GM18519 (cell line): ENCODE data around the gene SUFU.
"Not testable (repeated sequence)": the region's sequence is repeated elsewhere in the genome, so short reads cannot be mapped to it uniquely, and the experiment has no call there.

ENCODE experiments used
- ATAC-seq: cut with Tn5 transposase; IDR thresholded peaks from one replicate; pipeline ENCODE4 v1.9.1; 2021; ENCODE audit warnings: mild to moderate bottlenecking, moderate library complexity; ENCODE audit not compliant: unreplicated experiment, low FRiP score

Gene SUFU

GRCh38 chr10:102511583-102512274 is 8.0 kb downstream of the SUFU start:
- ATAC-seq, result no peak

DNA sequence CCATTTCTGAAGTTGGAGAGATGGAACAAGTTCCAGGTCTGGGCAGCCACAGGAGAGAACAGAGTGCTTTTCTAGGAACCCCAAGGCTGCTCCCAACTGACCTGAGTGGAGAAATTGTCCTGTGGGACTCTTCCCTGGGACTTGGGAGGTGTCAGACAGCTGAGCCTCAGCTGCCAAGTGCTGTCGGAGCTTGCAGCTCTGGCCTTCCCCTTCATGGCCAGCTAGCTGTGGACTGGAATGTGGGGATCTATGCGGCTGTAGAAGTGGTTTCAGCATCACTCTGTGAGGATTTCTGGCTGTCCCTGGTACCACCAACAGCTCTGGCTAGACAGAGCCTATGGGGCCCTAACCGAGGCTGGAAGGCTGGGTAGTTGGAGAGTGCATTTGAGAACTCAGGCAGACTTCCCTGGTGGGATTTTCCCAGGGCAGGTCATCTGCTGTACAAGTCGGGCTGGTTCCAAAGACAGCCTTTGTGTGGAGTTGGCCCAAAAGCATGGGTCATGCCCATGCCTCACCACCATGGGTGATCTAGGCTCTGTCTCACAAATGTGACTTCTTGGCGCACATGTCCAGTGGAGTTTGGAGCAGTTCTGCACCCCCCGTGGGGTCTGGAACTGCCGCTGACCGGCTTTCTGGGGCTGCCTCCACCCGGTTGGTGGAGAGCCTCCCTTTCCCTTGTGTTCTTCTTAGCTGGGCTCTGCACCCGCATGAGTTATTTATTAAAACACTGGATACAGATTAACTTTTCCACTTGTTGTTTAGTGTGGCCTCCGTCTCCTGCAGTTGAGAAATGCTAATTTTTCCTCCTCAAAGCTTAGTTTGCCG is 10.9 kb downstream of the SUFU start:
- no peak for ATAC-seq

GRCh38 chr10:102515724-102516123 is 12.0 kb downstream of the SUFU start:
- no peak for ATAC-seq

DNA sequence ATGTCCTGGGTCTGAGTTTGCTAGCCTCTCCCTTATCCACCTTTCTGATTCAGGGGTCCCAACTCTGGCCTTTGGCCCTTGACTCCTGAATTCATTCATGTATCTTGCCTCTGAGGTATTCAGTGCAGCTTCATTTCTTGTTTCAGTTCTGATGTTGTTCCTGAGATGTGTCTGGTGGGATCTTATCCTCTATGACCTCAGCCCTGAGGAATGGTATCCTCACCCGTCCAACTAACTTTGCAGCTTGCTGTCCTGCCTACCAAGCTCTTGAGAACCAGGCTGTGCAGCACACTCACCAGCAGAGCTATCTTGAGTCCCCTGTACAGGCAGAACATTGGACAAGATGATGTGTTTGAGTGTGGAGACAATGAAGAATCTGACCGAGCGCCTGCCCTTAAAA is 13.8 kb downstream of the SUFU start:
- ATAC-seq, result no peak

DNA sequence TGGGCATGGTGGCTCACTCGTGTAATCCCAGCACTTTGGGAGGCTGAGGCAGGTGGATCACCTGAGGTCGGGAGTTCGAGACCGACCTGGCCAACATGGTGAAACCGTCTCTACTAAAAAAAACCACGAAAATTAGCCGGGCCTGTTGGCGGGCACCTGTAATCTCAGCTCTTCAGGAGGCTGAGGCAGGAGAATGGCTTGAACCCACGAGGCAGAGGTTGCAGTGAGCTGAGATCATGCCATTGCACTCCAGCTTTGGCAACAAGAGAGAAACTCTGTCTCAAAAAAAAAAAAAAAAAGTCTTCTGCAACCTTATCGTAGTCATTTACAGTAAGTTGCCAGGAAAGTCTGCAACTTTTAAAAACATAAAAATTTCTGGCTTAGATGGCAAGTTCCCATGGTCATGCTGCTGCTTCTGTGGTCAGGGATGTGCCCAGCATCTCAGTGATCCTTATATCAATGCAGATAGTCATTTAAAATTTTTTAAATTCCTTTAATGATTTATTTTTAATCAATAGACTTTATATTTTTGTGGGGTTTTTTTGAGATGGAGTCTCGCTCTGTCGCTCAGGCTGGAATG is 15.6 kb downstream of the SUFU start:
- ATAC-seq, result no peak

GRCh38 chr10:102522874-102523249 is 19.1 kb downstream of the SUFU start:
- no peak for ATAC-seq

DNA sequence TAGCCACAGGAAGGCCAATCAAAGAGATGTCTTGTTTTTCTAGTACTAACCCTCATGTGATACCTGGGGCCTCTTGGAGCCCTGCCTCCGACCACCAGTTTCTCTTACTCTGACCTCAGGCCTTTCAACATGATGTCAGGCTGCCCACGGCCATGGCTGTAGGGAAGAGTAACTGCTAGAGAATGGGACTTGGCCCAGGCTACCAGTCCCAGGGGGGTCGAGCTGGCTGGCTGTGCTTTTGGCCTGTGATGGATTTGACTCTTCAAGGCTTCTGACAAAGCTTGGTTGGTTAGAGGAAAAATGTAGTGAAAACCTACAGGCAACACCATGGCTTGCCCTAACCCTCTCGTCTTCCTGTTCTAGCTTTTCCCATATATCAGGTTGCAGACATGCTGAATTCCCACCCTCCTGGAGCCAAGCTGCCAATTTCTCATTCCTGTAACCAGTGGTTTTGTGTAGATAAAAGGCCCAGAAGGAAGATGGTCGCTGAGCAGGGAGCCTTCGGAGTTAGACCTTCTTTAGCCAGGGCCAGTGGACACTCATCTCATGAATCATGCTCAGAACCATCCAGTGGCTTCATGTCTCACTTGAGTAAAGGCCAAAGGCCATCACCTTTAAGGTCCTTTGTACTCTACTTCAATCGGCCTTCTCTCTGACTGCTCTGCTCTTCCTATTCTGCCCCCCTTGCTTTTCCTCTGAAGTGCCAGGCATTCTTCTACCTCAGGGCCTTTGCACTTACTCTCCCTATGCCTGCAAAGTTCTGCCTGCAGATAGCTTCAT is 19.7 kb downstream of the SUFU start:
- ATAC-seq, result no peak

DNA sequence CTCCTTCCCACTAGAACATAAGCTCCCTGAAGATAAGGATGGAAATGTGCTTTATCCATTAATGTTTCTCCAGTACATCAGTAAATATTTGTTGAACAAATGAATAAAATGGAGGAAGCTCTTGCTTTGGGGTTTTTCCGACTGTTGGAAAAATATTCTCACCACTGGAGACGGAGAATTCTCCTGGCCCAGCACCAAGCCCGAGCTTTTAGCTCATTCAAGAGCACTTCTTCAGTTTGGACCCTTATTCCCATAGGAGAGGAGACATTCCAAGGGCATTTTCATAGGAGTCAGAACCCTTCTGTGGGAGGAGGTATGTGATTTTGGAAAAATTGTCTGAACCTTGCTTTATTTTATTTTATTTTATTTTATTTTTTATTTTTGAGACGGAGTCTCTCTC is 21.0 kb downstream of the SUFU start:
- ATAC-seq, result no peak

DNA sequence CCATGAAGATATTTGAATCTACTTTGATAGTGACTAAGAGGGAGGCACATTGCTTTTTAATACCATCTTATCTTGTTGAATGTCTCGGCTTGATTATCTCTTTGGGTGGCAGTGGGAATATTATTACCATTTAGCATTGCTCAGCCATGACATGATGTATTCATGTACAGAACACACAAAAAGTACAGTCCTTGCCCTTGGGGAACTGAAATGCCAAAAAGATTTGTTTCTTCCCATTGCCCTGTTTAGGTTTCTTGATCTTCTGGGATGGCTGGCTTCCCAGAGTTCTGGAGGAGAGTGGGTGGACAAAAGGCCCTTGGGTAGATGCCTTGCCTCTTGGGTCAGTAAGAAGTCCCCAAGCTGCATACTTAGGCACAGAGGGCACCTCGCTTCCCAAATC is 23.8 kb downstream of the SUFU start:
- no peak for ATAC-seq

- ATAC-seq, result no peak
Measured at GRCh38 chr10:102534333-102534732, 30.6 kb downstream of the SUFU start.

DNA sequence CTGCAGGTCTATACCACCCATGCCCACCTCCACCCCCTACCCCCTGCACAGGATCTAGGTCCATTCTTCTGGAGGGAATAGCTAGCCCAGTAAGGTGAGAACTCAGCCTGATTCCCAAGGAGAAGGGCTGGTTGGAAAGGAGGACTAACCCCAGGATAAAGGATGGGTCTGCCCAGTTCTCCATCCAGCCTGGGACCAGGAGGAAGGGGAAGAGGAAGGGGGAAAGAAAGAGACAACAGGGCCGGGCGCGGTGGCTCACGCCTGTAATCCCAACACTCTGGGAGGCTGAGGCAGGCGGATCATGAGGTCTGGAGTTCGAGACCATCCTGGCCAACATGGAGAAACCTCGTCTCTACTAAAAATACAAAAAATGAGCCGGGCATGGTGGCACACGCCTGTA is 31.2 kb downstream of the SUFU start:
- ATAC-seq, result not testable (repeated sequence)

DNA sequence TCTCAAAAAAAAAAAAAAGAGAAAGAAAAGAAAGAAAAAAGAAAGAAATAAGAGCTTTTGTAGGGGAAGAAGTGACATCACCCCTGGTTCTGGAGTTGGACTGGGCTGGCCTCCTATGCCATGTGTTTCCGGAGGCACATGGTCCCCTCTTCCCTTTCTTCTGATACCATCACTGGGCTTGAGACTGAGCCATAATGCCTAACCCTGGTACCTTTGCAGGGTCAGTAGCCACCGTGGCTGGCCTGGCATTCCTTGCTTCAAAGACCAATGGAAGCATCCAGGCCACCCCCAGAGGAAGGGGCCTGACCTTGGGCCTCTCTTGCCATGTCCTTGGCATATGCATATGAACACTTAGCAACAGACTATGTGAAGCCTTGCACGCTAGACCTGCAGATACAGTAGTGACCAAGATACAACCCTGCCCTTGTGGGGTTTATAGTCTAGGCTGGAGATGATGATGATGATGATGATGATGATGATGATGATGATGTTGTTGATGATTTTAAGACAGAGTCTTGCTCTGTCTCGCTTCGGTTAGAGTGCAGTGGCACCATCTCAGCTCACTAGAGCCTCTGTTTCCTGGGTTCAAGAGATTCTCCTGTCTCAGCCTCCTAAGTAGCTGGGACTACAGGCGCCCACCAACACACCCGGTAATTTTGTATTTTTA is 31.8 kb downstream of the SUFU start:
- ATAC-seq, result no peak

DNA sequence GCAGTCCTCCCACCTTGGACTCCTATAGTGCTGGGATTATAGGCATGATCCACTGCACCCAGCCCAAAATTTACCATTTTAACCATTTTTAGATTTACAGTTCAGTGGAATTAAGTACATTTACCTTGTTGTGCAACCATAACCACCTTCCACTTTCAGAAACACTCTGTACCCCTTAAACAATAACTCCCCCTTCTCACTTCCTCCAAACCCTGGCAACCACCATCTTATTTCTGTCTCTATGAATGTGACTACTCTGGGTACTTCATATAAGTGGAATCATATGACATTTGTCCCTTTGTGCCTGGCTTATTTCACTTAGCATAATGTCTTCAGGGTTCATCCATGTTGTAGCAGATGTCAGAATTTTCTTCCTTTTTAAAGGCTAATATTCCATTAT is 33.6 kb downstream of the SUFU start:
- no peak for ATAC-seq

DNA sequence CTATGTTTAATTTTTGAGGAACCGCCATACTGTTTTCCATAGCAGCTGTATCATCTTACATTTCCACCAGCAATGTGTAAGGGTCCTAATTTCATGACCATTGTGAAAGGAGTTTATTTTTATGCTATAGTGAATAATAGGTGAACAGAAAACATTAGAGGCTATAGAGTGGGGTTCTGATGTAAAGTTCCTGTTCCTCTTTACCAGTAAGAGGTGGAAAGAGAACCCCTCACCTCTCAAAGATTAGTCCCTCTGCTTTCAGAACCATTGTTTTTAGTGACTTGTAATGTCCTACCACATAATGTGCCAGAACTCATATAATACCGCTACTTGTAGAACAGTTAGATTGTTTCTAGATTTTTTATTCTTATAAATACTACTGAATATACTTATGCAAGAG is 34.2 kb downstream of the SUFU start:
- no peak for ATAC-seq

- no peak for ATAC-seq
Measured at GRCh38 chr10:102538811-102539210, 35.0 kb downstream of the SUFU start.

- no peak for ATAC-seq
Measured at GRCh38 chr10:102540023-102540422, 36.3 kb downstream of the SUFU start.

GRCh38 chr10:102542800-102543418 is 39.1 kb downstream of the SUFU start:
- ATAC-seq, result no peak

DNA sequence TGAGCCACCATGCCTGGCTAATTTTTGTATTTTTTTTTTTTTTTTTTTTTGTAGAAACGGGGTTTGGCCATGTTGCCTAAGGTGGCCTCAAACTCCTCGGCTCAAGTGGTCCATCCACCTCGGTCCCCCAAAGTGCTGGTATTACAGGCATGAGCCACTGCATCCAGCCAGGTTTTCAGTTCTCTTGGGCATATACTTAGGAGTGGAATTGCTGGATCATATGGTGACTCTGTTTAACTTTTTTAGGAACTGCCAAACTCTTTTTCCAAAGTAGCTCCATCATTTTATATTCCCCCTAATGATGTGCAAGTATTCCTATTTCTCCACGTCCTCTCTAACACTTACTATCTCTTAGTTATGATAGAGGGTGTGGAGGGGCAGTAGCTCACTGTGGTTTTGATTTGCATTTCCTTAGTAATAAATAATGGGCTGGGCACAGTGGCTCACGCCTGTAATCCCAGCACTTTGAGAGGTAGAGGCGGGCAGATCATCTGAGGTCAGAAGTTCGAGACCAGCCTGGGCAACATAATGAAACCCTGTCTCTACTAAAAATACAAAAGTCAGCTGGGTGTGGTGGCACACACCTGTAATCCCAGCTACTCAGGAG is 41.6 kb downstream of the SUFU start:
- ATAC-seq, result no peak

- ATAC-seq, result no peak
Measured at GRCh38 chr10:102545997-102546396, 42.2 kb downstream of the SUFU start.
